Bronchial epithelial cell (primary cell): ENCODE data around the gene FAM89A. TPM values are rescaled to one million over a fixed set of nuclear protein-coding genes. Genes with fewer than 3 reads are reported as not detected.
"Not testable (repeated sequence)": the region's sequence is repeated elsewhere in the genome, so short reads cannot be mapped to it uniquely, and the experiment has no call there.

Source experiments
- DNase-seq: peaks from one replicate; pipeline ENCODE4 v3.0.0-alpha.2; 2010; ENCODE audit warnings: low read depth
- FAIRE-seq: peaks from 2 replicates; lab custom pipeline; 2011; peaks lifted over from hg19 to GRCh38; lab: Jason Lieb, UNC
- H3K27me3 ChIP-seq: 2 replicates; pipeline ENCODE4 v1.5.1; 2011; ENCODE audit warnings: low read length; ENCODE audit not compliant: control insufficient read depth, insufficient read depth
- H3K36me3 ChIP-seq: 2 replicates; pipeline ENCODE4 v1.5.1; 2011; ENCODE audit warnings: low read length; ENCODE audit not compliant: control insufficient read depth, insufficient read depth
- H3K4me3 ChIP-seq: 2 replicates; pipeline ENCODE4 v1.5.1; 2011; ENCODE audit warnings: mild to moderate bottlenecking, low read depth, low read length, control low read depth
- total RNA-seq: library from RNA; depleted of rRNA; stranded (reverse); fragments of >200 nt; gene quantifications from 2 replicates; pipeline ENCODE4 v1.2.1, GENCODE V29; 2014
- TF ChIP-seq, protein P1 (sequence below): IDR thresholded peaks from 2 replicates; pipeline ENCODE4 v1.5.1; 2011; ENCODE audit warnings: mild to moderate bottlenecking, moderate library complexity, low read length, control low read depth, inconsistent platforms; ENCODE audit not compliant: insufficient read depth, severe bottlenecking

Gene FAM89A
- total RNA-seq, 1 donor from 2014 or later, result 10.8 TPM

DNA sequence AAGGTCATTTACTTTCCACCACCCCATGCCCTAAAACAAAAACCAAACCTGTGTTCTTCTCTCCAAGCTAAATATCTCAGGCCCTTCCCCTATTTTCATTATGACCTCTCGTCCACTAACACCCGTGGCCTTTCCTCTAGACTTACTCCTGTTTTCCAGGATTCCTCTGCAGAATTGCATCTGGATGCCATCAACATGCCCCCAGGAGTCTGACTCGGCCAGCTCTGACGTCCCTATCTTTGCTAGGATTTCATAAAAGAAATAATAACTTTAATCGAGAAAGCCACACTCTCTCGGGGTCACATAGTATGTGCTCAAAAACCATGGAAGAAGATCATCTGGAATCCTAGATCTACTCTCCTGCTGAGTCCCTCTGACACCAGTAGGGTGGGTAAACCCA lies 13.5 kb downstream of the FAM89A start:
- H3K27me3 ChIP-seq, result no peaks in the 10 kb centered on the region
- no peak overlapping the region for H3K4me3 ChIP-seq
- H3K36me3 ChIP-seq, result no peaks in the 10 kb centered on the region
- DNase-seq, result no peak
- TF ChIP-seq, protein P1, sequence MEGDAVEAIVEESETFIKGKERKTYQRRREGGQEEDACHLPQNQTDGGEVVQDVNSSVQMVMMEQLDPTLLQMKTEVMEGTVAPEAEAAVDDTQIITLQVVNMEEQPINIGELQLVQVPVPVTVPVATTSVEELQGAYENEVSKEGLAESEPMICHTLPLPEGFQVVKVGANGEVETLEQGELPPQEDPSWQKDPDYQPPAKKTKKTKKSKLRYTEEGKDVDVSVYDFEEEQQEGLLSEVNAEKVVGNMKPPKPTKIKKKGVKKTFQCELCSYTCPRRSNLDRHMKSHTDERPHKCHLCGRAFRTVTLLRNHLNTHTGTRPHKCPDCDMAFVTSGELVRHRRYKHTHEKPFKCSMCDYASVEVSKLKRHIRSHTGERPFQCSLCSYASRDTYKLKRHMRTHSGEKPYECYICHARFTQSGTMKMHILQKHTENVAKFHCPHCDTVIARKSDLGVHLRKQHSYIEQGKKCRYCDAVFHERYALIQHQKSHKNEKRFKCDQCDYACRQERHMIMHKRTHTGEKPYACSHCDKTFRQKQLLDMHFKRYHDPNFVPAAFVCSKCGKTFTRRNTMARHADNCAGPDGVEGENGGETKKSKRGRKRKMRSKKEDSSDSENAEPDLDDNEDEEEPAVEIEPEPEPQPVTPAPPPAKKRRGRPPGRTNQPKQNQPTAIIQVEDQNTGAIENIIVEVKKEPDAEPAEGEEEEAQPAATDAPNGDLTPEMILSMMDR, result no peak
- no peak for FAIRE-seq

DNA sequence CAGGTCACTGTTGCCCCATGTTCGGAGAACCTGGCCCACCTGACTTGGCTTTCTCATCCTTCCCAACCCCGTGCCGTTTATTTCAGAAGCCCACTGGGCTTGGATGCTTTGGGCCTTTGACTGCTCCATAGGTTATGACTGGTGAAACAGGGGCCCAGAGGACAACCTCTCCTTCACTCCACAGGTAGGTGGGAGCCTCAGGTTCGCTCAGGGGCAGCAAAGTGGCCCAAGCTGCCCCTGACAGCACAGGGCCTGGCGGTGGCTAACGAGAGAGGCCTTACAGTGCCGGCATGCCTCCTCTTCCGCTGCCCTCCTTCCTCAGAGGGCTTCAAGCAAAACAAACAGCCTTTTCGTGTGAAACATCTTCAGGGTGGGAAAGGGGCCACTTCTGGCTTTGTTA lies 16.9 kb downstream of the FAM89A start:
- peaks cover 1% of the 10 kb centered on the region for H3K36me3 ChIP-seq
- no peak overlapping the region for H3K4me3 ChIP-seq
- DNase-seq (no peak), FAIRE-seq (no peak)
- TF ChIP-seq, protein P1, result no peak
- no peaks in the 10 kb centered on the region for H3K27me3 ChIP-seq

DNA sequence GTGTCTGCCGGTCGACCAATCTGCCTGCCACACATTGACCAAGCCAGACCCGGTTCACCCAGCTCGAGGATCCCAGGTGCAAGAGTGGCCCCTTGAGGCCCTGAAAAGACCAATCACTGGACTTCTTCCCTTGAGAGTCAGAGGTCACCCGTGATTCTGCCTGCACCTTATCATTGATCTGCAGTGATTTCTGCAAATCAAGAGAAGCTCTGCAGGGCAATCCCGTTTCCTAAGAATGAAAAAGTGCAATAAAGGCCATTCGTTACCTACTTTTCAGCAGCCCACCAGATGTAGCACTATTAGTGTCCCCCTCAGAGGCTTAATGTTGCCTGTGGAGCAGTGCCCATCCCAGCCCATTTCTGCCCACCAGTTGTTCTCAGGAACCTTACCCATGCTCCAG lies 17.5 kb downstream of the FAM89A start:
- FAIRE-seq, result peak; percentile 40
- not testable (repeated sequence) for H3K27me3 ChIP-seq, DNase-seq, H3K36me3 ChIP-seq, H3K4me3 ChIP-seq

DNA sequence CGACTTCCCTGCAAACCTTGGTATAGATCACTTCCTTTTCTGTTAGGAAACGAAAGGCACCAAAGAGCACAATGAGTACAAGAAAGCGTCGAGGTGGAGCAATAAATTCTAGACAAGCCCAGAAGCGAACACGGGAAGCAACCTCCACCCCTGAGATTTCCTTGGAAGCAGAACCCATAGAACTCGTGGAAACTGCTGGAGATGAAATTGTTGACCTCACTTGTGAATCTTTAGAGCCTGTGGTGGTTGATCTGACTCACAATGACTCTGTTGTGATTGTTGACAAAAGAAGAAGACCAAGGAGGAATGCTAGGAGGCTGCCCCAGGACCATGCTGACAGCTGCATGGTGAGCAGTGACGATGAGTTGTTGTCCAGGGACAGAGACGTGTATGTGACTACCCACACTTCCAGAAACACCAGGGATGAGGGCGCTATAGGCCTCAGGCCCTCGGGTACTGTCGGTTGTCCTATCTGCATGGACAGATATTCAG lies 18.5 kb downstream of the FAM89A start:
- peak; percentile 96 for FAIRE-seq
- DNase-seq, result no peak
- peaks cover 1% of the 10 kb centered on the region for H3K36me3 ChIP-seq
- TF ChIP-seq, protein P1, result no peak
- no peak overlapping the region for H3K4me3 ChIP-seq
- H3K27me3 ChIP-seq, result no peaks in the 10 kb centered on the region

DNA sequence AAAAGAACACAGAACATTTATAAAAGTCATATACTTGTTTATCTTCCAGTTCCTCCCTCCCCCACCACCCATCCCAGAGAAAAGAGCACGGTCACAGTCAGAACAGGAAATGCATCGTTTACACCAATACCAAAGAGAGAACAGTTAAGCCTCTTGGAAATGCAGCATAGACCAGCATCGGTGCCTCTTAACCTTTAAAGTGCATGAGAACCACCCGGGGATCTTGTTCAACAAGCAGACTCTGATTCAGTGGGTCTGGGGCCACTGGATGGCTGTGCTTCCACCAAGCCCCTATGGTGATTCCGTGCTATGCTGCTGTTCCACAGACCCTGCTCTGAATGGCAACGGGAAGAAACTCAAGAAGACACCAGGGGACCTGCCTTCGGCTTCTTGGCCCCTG lies 19.2 kb downstream of the FAM89A start:
- no peak for DNase-seq
- H3K36me3 ChIP-seq, result peaks cover 1% of the 10 kb centered on the region
- TF ChIP-seq, protein P1, result no peak
- no peak for FAIRE-seq
- no peak overlapping the region for H3K4me3 ChIP-seq
- H3K27me3 ChIP-seq, result no peaks in the 10 kb centered on the region

DNA sequence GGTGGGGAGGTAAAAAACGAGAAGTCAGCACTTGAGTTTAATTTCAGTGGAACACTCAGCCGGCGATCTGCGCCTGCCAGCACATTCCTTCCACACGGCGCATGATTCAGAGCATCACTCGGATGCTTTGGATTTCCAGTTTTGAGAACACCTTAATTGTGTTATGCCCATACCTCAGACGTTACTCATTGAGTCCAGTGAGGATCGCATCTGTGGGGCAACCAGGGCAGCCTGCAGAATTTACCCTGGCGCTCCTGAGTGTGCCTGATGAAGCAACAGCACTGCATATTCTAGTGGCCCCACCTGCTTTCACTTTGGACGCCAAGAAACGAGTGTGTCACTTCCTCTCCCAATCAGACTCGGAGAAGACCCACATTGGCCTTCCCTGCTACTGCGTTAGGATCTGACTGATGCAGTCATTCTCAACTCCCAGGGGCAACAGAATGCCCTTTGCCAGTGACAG lies 19.9 kb downstream of the FAM89A start:
- peaks cover 1% of the 10 kb centered on the region for H3K36me3 ChIP-seq
- no peak for DNase-seq
- TF ChIP-seq, protein P1, result no peak
- no peaks in the 10 kb centered on the region for H3K27me3 ChIP-seq
- H3K4me3 ChIP-seq, result no peak overlapping the region
- peak; percentile 32 for FAIRE-seq
